Measurements from ENCODE around the gene TMEM225.

Gene TMEM225

GRCh38 chr11:123885570-123885969, at the start of gene TMEM225:
Gene TMEM225 (minus strand): TSS chr11:123885670. CDS start chr11:123885425, 245 bp downstream.
- H3K27ac ChIP-seq: no peak within 1 kb of the TSS
- CTCF ChIA-PET: no interaction called here
- POLR2A ChIA-PET (ENCODE audit: low non-redundant PET): no interaction called here
- no peak for TF ChIP-seq CTCF (conservative IDR thresholded peaks at IDR 0.05; ENCODE audit: low read depth)
- DNase-seq (ENCODE audit: low spot score): no peak

- ChIA-PET CTCF (no interaction called here), POLR2A (ENCODE audit: low non-redundant PET) (no interaction called here)
- TF ChIP-seq CTCF (conservative IDR thresholded peaks at IDR 0.05; ENCODE audit: low read depth): no peak
- no peak for DNase-seq (ENCODE audit: low spot score)
- H3K27ac ChIP-seq: no peak overlapping the region
Measured at GRCh38 chr11:123924027-123924426, 38.6 kb upstream of the TMEM225 start.

- no peak overlapping the region for H3K27ac ChIP-seq
- ChIA-PET POLR2A (ENCODE audit: low non-redundant PET) (no interaction called here), CTCF (no interaction called here)
- no peak for DNase-seq (ENCODE audit: low spot score)
- no peak for TF ChIP-seq CTCF (conservative IDR thresholded peaks at IDR 0.05; ENCODE audit: low read depth)
Measured at GRCh38 chr11:123920943-123921342, 35.5 kb upstream of the TMEM225 start.

- DNase-seq (ENCODE audit: low spot score): no peak
- no peak overlapping the region for H3K27ac ChIP-seq
- no peak for TF ChIP-seq CTCF (conservative IDR thresholded peaks at IDR 0.05; ENCODE audit: low read depth)
- ChIA-PET POLR2A (ENCODE audit: low non-redundant PET) (no interaction called here), CTCF (interaction anchor here (0.6 kb wide), 1 partner anchor 18 kb away, joined by 3 read pairs; no protein-coding TSS in a partner anchor)
Measured at GRCh38 chr11:123905826-123906225, 20.4 kb upstream of the TMEM225 start.

- no peak overlapping the region for H3K27ac ChIP-seq
- DNase-seq (ENCODE audit: low spot score): no peak
- ChIA-PET POLR2A (ENCODE audit: low non-redundant PET) (no interaction called here), CTCF (no interaction called here)
- TF ChIP-seq CTCF (conservative IDR thresholded peaks at IDR 0.05; ENCODE audit: low read depth): no peak
Measured at GRCh38 chr11:123904932-123905331, 19.5 kb upstream of the TMEM225 start.

- TF ChIP-seq CTCF (conservative IDR thresholded peaks at IDR 0.05; ENCODE audit: low read depth): no peak
- POLR2A ChIA-PET (ENCODE audit: low non-redundant PET): no interaction called here
- no peak for DNase-seq (ENCODE audit: low spot score)
- no peak overlapping the region for H3K27ac ChIP-seq
- CTCF ChIA-PET: no interaction called here
Measured at GRCh38 chr11:123903932-123904331, 18.5 kb upstream of the TMEM225 start.

GRCh38 chr11:123901867-123902266, 16.4 kb upstream of the TMEM225 start, which contains the start of gene OR8D4:
Gene OR8D4 (plus strand): TSS chr11:123902167. CDS start chr11:123906432, 4,265 bp downstream.
- ChIA-PET POLR2A (ENCODE audit: low non-redundant PET) (no interaction called here), CTCF (no interaction called here)
- TF ChIP-seq CTCF (conservative IDR thresholded peaks at IDR 0.05; ENCODE audit: low read depth): no peak
- no peak within 1 kb of the TSS for H3K27ac ChIP-seq
- DNase-seq (ENCODE audit: low spot score): no peak
